Hindlimb muscle (tissue), 1 donor: ENCODE results near the gene KLRC2. TPM values are rescaled to one million over a fixed set of nuclear protein-coding genes. Genes with fewer than 3 reads are reported as not detected.
"Not testable (repeated sequence)": the region's sequence is repeated elsewhere in the genome, so short reads cannot be mapped to it uniquely, and the experiment has no call there.

ENCODE experiments used
- DNase-seq: peaks from one replicate; pipeline ENCODE4 v3.0.0-alpha.2; 2013
- polyA plus RNA-seq: library from polyadenylated mRNA; unstranded; fragments of 120-200 nt; gene quantifications from one replicate; pipeline ENCODE4 v1.2.1, GENCODE V29; 2013; ENCODE audit not compliant: insufficient read length

KLRC2 gene
- polyA plus RNA-seq, 1 donor, result not detected

DNA sequence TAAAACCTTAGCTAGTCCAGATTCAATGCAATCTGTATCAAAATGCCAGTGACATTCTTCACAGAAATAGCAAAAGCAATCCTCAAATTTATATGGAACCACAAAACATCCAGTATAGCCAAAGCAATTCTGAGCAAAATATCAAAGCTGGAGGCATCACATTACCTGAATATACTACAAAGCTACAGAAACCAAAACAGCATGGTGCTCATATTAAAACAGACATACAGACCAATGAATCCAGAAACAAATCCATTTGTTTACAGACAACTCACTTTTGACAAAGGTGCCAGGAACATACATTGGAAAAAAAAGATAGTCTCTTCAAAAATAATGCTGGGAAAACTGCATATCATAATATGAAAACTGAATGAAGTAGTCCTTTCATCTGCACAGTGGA is 31.0 kb downstream of the KLRC2 start:
- DNase-seq, result no peak

DNA sequence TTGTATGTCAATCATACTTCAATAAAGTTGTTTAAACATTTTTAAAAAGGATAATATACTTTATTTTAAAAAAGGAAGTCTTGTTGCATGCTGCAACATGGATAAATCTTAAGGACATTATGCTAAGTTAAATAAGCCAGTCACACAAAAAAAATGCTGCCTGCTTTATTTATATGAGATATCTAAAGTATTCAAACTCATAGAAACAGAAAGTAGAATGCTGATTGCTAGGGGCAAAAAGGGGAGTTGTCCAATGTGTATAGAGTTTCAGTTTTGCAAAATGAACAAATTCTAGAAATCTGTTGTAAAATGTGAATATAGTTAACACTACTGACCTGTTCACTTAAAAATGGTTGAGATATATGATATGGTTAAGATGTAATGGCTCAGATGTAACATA is 35.0 kb downstream of the KLRC2 start:
- DNase-seq, result no peak

DNA sequence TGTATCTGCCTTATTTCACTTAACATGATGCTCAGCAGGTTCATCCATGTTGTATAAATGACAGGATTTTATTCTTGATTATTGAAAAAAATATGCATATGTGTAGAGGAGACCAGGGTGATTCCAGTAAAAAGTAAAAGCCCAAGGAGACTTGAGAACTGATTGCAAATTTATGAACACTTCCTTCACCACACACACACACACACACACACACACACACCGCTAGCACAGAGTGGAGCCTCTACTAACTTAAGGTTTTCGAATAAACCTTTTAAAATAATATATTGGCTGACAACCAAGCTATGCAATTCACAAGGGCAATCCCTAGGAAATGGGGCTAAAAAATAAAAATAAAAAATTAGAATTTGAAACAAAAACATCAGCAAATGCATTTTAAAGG is 37.6 kb downstream of the KLRC2 start:
- DNase-seq, result no peak

DNA sequence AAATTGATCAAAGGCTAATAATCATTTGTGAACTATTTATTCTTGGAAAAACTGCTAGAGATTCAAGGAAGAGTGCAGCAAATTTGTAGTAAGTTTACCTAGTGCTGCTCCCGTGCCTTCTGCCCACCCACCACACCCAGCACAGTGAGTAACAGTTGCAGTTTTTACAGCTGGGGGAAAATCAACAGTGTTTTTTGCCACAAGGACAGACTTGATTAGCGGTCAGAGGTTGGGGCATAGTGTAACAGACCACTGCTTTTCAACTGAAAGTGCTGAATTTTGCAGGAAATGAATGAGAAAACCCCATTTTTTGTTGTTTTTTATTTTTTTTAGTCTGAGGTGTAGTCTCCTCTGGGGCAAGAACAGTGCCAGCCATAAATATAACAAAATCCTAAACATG is 38.5 kb downstream of the KLRC2 start:
- DNase-seq, result no peak

DNA sequence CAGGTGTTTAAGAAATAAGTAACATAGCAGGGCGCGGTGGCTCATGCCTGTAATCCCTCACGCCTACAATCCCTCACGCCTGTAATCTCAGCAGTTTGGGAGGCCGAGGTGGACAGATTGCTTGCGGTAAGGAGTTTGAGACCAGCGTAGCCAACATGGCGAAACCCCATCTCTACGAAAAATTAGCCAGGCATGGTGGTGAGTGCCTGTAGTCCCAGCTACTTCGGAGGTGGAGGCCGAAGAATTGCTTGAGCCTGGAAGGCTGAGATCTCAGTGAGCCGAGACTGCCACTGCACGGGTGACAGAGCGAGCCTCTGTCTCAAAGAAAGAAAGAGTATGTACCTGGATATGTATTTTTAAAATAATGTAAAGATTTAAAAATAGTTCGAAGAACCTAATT is 39.6 kb downstream of the KLRC2 start:
- not testable (repeated sequence) for DNase-seq

DNA sequence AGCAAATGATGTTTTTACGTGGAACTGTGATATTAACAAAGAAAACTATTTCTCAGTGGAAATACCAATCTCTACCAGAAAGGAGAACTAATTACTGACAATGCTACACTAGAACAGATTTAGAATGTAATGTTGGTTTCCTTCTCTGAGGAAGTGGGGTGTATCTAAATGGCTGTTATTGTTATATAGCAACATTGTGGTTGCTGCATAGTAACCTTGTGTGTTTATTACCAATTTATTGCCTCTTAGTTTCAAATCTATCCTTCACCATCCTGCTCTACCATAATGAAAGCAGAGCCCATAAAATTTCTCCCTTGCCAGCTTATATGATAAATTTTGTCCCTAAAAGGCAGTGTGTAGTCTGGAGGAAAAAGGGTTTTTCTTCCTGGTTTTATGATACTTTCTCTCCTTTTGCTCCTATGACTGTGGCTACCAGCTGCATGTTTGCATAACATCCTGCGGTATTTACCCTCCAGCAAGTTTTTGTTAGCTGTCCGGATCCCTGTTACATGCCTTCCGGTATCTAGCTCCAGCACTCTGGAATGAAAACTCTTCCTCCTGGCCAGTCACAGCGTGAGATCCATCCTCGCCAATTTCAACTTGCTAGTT is 40.3 kb downstream of the KLRC2 start:
- no peak for DNase-seq

DNA sequence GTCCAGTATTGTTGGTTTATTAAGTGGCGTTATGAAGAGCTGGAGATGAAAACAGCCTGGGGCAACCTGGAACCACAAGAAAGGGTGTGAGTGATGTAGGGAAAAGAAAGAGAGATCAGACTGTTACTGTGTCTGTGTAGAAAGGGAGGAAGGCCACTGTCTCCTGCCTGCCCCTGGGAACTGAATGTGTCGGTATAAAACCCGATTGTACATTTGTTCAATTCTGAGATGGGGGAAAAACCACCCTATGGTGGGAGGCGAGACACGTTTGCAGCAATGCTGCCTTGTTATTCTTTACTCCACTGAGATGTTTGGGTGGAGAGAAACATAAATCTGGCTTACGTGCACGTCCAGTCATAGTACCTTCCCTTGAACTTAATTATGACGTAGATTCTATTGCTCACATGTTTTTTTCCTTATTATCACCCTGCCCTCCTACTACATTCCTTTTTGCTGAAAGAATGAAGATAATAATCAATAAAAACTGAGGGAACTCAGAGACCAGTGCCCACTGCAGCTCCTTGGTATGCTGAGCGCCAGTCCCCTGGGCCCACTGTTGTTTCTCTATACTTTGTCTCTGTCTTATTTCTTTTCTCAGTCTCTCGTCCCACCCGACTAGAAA is 41.2 kb downstream of the KLRC2 start:
- not testable (repeated sequence) for DNase-seq

DNA sequence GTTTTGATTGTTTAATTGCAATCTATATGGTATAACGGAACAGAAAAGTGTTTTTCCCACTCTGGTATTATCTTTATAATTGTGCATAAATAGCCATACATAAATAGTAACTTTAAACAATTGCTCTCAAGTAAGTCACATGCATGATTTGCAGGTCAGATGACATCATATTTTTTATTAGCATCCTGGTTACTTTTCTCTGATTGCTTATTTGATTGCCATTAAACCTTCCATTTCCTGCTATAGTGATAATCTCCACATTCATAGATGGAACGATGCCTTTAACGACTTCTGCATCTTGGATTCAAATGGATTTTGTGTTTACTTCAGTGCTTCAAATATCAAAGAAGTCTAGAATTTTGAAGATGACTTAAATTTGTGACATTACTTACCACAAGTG is 42.5 kb downstream of the KLRC2 start:
- no peak for DNase-seq

DNA sequence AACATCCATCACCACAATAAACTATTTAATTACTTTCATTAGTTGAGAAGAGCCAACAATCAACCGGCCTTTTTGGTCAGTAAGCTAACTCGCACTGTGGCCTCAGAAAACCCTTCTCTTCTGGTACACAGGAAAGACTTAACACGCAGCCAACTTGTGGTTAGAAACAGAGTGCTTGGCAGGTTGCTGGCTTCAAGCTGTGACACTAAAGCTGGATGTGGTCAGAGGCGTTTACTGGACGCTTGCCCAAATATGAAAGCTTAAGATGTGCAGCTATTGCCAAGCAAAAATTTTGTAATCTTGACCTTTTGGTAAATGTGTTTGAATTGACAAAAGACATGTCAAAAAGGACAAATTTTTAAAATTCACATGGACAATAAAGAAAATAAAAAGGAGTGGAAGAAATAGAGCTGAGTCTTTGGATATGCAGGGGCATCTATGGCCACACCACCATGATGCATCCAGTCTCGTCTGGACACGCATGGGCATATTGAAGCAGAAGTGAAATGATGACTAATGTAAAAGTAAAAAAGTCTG is 43.3 kb downstream of the KLRC2 start:
- DNase-seq, result no peak

DNA sequence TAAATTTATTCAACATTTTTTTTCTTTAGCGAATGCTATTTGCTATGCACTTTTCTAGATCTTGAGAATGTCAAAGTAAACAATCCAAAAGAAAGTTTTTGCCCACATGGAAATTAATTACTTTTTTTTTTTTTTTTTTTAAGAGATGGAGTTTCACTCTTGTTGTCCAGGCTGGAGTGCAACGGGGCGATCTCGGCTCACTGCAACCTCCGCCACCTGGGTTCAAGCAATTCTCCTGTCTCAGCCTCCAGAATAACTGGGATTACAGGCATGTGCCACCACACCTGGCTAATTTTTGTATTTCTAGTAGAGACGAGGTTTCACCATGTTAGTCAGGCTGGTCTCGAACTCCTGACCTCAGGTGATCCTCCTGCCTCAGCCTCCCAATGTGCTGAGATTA is 44.8 kb downstream of the KLRC2 start:
- not testable (repeated sequence) for DNase-seq

DNA sequence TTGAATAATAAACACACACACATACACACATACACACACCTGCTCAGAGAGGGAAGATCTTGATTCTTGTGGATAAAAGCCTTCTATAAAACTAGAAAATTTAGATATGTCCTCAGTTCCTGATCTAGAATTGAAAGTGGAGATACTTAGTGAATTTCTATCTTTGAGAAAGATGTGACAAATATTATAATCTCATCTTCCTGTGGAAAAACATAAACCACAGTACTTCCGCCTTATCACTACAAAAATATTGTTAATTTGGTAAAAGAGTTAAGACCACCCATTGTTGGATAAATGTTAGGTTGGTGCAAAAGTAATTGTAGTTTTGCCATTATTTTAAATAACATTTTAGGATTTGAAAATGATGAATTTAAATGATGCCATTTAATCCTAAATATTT is 45.9 kb downstream of the KLRC2 start, which contains the start of gene KLRK1:
KLRK1 (minus strand) TSS at position 138 of the 400 bp plus-strand sequence. CDS start 1,231 bp downstream, outside the sequence.
- no peak for DNase-seq

DNA sequence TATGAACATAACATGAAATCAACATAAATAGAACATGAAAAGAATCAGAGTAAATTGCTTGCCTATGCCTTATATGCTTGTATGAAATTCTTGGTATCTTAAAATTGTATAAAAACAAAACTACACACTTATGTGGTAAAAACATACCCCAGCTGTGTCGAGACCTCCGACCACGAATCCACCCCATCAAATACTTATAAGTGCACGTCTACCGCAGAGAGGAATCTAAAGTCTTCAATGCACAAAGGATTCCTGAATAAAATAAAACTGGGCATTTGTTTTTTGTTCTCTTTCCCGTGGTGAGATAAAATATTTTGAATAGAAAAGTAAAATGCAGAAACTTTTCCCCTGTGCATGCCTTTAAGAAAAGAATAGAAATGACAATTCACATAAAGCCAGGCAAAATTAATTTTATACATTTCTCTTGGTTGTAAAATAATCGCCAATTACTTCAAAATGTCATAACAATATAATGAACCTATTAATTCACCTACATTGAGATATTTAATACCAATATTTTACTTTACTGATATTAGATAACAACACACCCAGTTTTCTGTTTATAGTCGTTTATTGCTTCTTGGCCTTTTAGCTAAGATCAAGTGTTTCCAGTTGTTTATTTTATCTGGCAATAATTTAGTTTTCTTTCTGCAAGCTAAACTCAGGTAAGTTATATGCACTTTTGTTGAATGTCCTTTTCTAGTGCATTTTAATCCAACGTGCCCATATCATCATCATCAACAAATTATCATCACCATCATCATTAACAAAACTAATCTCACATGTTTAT is 47.0 kb downstream of the KLRC2 start:
- DNase-seq, result no peak

DNA sequence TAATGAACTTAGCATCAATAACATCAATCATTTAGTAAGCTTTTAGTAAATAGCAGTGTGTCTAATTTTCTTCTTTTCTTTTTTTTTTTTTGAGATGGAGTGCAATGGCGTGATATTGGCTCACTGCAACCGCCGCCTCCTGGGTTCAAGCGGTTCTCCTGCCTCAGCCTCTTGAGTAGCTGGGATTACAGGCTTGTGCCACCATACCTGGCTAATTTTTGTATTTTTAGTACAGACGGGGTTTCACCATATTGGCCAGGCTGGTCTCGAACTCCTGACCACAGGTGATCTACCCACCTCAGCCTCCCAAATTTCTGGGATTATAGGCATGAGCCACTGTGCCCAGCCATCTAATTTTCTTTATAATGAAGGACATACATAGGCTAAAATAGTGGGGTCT is 48.3 kb downstream of the KLRC2 start:
- not testable (repeated sequence) for DNase-seq

DNA sequence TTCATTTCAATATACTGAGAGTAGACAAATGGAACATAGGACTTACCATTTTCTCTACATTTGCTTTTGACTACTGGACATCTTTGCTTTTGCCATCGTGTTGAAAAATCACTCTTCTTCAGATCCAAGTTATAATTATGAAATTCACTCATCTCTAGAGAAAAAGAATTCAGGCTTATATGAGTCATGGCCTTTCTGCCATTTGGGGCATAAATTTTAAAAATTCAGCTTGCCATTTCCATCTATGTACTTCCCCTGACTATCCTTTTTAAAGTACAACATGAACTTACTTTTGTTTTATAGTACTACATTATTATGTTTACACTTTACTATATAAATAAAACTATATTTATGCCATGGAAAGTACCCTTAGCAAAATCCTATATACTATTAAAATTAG is 49.0 kb downstream of the KLRC2 start:
- no peak for DNase-seq

DNA sequence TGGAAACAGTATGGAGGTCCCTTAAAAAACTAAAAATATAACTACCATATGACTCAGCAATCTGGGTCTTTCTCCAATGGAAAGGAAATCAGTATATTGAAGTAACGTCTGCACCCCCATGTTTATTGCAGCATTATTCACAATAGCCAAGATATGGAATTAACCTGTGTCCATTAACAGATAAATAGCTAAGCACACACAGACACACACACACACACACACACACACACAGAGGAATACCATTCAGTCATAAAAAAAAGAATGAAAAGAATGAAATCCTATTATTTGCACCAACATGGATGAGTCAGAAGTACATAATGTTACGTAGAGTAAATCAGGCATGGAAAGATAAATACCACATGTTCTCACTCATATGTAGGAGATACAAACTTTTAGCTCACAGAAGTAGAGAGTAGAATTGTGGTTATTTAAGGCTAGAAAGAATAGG is 50.6 kb downstream of the KLRC2 start:
- DNase-seq, result no peak

DNA sequence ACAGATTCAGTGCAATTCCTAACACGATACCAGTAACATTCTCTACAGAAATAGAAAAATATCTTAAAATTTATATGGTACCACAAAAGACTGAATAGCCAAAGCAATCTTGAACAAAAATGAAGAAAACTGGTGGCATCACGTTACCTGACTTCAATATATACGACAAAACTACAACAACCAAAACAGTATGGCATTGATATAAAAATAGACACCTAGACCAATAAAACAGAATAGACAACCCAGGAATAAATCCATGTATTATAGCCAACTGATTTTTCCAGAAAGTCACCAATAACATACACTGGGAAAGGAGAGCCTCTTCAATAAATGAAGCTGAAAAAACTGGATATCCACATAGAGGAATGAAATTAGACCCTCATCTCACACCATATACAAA is 51.6 kb downstream of the KLRC2 start:
- DNase-seq, result no peak

DNA sequence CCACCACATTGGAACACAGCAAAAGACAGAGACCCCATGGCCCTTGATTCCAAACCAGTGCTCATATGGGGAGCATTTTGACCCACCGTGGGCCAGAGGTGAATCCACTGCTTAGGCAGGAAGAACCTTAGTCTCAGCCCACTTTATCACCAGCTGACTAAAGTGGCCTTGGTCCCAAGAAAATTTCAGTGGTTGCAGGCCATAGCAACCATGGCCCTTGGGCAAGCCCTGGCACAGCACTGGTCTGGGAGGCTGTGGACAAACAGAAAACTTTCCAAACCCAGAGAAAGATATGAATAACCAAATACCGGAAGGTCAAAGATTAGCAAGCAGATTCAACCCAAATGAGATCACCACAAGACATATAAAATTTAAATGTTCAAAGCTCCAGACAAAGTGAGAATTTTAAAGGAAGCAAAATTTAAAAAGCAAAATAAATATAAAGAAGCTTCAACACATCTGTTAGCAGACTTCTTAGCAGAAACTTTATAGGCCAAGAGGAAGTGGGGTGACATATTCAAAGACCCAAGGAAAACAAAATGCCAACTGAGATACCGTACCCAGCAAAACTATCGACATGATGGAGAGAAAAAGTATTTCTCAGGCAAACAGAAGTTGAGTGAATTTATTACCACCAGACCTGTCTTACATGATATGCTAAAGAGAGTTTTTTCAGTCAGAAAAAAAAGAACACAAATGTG is 53.7 kb downstream of the KLRC2 start:
- DNase-seq, result no peak

Other genes with a start within 250 kb of the KLRC2 start
- 21.2 TPM for gene GABARAPL1, start 223.1 kb downstream of the KLRC2 start, polyA plus RNA-seq
- 0.59 TPM for gene KLRD1, start 128.1 kb downstream of the KLRC2 start, polyA plus RNA-seq
- gene KLRK1, start 46.0 kb downstream of the KLRC2 start, polyA plus RNA-seq, result 0.48 TPM
- not detected for gene KLRC4, start 26.3 kb downstream of the KLRC2 start, polyA plus RNA-seq
- gene KLRC3, start 15.4 kb downstream of the KLRC2 start, polyA plus RNA-seq, result not detected
- 0.30 TPM for gene KLRC1, start 17.4 kb upstream of the KLRC2 start, polyA plus RNA-seq
- gene EIF2S3B, start 69.9 kb upstream of the KLRC2 start, polyA plus RNA-seq, result 0.71 TPM
- 16.5 TPM for gene MAGOHB, start 177.6 kb upstream of the KLRC2 start, polyA plus RNA-seq
- not detected for gene STYK1, start 238.0 kb upstream of the KLRC2 start, polyA plus RNA-seq